Measurements from ENCODE around the gene NKX1-2. TPM values are rescaled to one million over a fixed set of nuclear protein-coding genes. Genes with fewer than 3 reads are reported as not detected.

NKX1-2 gene
- total and polyA plus RNA-seq, 2 experiments from 2014 or later, result 9.8 to 39.4 TPM

DNA sequence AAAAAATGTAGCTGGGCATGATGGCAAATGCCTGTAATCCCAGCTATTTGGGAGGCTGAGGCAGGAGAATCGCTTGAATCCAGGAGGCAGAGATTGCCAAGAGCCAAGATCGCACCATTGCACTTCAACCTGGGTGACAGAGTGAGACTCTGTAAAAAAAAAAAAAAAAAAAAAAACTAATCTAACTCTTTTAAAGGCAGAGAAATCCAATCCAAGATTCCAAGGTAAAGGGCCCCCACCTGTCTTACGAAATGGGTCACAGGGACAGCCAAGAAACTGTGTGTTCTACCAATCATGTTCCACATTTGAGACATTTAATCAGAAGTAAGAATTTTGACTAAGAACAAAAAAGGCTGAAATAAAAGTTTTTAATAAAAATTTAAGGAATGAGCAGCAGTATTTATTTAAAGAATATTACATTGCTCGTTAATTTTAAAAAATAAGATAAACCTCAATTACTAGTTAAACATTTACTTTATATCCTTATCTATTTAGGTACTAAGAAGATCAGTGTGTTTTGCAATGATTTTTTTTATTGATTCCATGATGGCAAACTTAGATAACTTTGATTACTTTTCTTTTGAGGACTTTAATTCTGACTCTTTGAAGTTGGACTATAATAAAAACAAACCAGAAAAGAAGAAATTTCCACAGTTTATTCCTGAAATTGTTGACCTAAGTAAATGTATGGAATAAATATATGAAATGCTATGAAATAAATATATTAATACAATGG is 24.4 kb downstream of the NKX1-2 start:
- H4K20me1 ChIP-seq (replicated peaks; ENCODE audit: insufficient read depth), result no peaks in the 10 kb centered on the region; the same call in 1 of the 2 replicates
- TF ChIP-seq, protein P1, sequence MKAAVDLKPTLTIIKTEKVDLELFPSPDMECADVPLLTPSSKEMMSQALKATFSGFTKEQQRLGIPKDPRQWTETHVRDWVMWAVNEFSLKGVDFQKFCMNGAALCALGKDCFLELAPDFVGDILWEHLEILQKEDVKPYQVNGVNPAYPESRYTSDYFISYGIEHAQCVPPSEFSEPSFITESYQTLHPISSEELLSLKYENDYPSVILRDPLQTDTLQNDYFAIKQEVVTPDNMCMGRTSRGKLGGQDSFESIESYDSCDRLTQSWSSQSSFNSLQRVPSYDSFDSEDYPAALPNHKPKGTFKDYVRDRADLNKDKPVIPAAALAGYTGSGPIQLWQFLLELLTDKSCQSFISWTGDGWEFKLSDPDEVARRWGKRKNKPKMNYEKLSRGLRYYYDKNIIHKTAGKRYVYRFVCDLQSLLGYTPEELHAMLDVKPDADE (IDR thresholded peaks at IDR 0.05), result no peak
- TF ChIP-seq, protein P2, sequence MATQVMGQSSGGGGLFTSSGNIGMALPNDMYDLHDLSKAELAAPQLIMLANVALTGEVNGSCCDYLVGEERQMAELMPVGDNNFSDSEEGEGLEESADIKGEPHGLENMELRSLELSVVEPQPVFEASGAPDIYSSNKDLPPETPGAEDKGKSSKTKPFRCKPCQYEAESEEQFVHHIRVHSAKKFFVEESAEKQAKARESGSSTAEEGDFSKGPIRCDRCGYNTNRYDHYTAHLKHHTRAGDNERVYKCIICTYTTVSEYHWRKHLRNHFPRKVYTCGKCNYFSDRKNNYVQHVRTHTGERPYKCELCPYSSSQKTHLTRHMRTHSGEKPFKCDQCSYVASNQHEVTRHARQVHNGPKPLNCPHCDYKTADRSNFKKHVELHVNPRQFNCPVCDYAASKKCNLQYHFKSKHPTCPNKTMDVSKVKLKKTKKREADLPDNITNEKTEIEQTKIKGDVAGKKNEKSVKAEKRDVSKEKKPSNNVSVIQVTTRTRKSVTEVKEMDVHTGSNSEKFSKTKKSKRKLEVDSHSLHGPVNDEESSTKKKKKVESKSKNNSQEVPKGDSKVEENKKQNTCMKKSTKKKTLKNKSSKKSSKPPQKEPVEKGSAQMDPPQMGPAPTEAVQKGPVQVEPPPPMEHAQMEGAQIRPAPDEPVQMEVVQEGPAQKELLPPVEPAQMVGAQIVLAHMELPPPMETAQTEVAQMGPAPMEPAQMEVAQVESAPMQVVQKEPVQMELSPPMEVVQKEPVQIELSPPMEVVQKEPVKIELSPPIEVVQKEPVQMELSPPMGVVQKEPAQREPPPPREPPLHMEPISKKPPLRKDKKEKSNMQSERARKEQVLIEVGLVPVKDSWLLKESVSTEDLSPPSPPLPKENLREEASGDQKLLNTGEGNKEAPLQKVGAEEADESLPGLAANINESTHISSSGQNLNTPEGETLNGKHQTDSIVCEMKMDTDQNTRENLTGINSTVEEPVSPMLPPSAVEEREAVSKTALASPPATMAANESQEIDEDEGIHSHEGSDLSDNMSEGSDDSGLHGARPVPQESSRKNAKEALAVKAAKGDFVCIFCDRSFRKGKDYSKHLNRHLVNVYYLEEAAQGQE (IDR thresholded peaks at IDR 0.05; ENCODE audit: unreplicated experiment), result no peak
- TF ChIP-seq NANOG (IDR thresholded peaks at IDR 0.05; ENCODE audit: borderline replicate concordance) (no peak), JUNB (IDR thresholded peaks at IDR 0.05; ENCODE audit: unreplicated experiment) (no peak), ZNF114 (CRISPR knock-in tag; IDR thresholded peaks at IDR 0.05) (no peak), EZH2phosphoT487 (IDR thresholded peaks at IDR 0.05; ENCODE audit: unreplicated experiment) (no peak), STAT1 (IDR thresholded peaks at IDR 0.05; ENCODE audit: unreplicated experiment) (no peak)
- TF ChIP-seq, protein P3, sequence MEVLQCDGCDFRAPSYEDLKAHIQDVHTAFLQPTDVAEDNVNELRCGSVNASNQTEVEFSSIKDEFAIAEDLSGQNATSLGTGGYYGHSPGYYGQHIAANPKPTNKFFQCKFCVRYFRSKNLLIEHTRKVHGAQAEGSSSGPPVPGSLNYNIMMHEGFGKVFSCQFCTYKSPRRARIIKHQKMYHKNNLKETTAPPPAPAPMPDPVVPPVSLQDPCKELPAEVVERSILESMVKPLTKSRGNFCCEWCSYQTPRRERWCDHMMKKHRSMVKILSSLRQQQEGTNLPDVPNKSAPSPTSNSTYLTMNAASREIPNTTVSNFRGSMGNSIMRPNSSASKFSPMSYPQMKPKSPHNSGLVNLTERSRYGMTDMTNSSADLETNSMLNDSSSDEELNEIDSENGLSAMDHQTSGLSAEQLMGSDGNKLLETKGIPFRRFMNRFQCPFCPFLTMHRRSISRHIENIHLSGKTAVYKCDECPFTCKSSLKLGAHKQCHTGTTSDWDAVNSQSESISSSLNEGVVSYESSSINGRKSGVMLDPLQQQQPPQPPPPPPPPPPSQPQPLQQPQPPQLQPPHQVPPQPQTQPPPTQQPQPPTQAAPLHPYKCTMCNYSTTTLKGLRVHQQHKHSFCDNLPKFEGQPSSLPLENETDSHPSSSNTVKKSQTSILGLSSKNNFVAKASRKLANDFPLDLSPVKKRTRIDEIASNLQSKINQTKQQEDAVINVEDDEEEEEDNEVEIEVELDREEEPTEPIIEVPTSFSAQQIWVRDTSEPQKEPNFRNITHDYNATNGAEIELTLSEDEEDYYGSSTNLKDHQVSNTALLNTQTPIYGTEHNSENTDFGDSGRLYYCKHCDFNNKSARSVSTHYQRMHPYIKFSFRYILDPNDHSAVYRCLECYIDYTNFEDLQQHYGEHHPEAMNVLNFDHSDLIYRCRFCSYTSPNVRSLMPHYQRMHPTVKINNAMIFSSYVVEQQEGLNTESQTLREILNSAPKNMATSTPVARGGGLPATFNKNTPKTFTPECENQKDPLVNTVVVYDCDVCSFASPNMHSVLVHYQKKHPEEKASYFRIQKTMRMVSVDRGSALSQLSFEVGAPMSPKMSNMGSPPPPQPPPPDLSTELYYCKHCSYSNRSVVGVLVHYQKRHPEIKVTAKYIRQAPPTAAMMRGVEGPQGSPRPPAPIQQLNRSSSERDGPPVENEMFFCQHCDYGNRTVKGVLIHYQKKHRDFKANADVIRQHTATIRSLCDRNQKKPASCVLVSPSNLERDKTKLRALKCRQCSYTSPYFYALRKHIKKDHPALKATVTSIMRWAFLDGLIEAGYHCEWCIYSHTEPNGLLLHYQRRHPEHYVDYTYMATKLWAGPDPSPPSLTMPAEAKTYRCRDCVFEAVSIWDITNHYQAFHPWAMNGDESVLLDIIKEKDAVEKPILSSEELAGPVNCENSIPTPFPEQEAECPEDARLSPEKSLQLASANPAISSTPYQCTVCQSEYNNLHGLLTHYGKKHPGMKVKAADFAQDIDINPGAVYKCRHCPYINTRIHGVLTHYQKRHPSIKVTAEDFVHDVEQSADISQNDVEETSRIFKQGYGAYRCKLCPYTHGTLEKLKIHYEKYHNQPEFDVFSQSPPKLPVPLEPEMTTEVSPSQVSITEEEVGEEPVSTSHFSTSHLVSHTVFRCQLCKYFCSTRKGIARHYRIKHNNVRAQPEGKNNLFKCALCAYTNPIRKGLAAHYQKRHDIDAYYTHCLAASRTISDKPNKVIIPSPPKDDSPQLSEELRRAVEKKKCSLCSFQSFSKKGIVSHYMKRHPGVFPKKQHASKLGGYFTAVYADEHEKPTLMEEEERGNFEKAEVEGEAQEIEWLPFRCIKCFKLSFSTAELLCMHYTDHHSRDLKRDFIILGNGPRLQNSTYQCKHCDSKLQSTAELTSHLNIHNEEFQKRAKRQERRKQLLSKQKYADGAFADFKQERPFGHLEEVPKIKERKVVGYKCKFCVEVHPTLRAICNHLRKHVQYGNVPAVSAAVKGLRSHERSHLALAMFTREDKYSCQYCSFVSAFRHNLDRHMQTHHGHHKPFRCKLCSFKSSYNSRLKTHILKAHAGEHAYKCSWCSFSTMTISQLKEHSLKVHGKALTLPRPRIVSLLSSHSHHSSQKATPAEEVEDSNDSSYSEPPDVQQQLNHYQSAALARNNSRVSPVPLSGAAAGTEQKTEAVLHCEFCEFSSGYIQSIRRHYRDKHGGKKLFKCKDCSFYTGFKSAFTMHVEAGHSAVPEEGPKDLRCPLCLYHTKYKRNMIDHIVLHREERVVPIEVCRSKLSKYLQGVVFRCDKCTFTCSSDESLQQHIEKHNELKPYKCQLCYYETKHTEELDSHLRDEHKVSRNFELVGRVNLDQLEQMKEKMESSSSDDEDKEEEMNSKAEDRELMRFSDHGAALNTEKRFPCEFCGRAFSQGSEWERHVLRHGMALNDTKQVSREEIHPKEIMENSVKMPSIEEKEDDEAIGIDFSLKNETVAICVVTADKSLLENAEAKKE (CRISPR knock-in tag; IDR thresholded peaks at IDR 0.05), result no peak
- H3K4me1 ChIP-seq (ENCODE audit: insufficient read depth), result peaks cover 38% of the 10 kb centered on the region
- peaks cover 10% of the 10 kb centered on the region; the same call in 1 of the 2 replicates for H3F3A ChIP-seq (replicated peaks; ENCODE audit: low read depth)
- ATAC-seq (no peak), DNase-seq (ENCODE audit: low spot score) (no peak)
- no peaks in the 10 kb centered on the region for H3K9me3 Mint-ChIP-seq
- H3K4me3 Mint-ChIP-seq, result no peak overlapping the region
- H3K9me2 ChIP-seq (ENCODE audit: insufficient read depth), result no peaks in the 10 kb centered on the region
- H3K4me2 ChIP-seq, result no peak overlapping the region
- H3K27me3 ChIP-seq (ENCODE audit: insufficient read depth), result 0 out of 2 replicates have a peak, but pooled peaks cover under 1% of the 10 kb centered on the region
- H3K27ac ChIP-seq (ENCODE audit: low read depth), result no peak overlapping the region
- peaks cover 9% of the 10 kb centered on the region for H3K27me3 Mint-ChIP-seq (ENCODE audit: insufficient read depth, low read depth, poor library complexity)
- H2AFZ ChIP-seq, result no peak overlapping the region
- H3K36me3 Mint-ChIP-seq (ENCODE audit: low read depth), result no peaks in the 10 kb centered on the region
- H3K4me3 ChIP-seq, result no peak overlapping the region
- no peak overlapping the region for H3K27ac Mint-ChIP-seq
- H3K79me2 ChIP-seq (replicated peaks; ENCODE audit: insufficient read depth), result no peaks in the 10 kb centered on the region
- peaks cover 26% of the 10 kb centered on the region for H3K4me1 Mint-ChIP-seq
- no peaks in the 10 kb centered on the region for H3K36me3 ChIP-seq (ENCODE audit: insufficient read depth)

Data from GM23338 (cell line).